Smooth muscle cell of bladder (primary cell): Measurements from ENCODE around the gene PCSK6. TPM values are rescaled to one million over a fixed set of nuclear protein-coding genes. Genes with fewer than 3 reads are reported as not detected.

Experiments used
- total RNA-seq: library from RNA; depleted of rRNA; stranded (reverse); fragments of >200 nt; gene quantifications from 2 replicates; pipeline ENCODE4 v1.2.3, GENCODE V29; 2014

Gene PCSK6
- total RNA-seq = 7.7 and 11.6 TPM in 2 replicates

GRCh38 chr15:101489599-101490407 is at the start of gene PCSK6:
Gene PCSK6, minus strand, starts transcription at chr15:101489707. Its CDS starts 37 bp downstream, at chr15:101489670.

GRCh38 chr15:101294731-101295606 is 194.5 kb downstream of the PCSK6 start, which contains the start of gene SNRPA1:
Gene SNRPA1, minus strand, starts transcription at chr15:101295248. Its CDS starts 70 bp downstream, at chr15:101295178.

GRCh38 chr15:101277038-101277822 is 212.3 kb downstream of the PCSK6 start, which contains the start of gene SELENOS:
Gene SELENOS, minus strand, starts transcription at chr15:101277485. Its CDS starts 68 bp downstream, at chr15:101277417.

Other genes with a start within 250 kb of the PCSK6 start
- gene CHSY1, start 237.7 kb downstream of the PCSK6 start, total RNA-seq = 43.1 and 59.3 TPM in 2 replicates
- gene SELENOS, start 212.2 kb downstream of the PCSK6 start, total RNA-seq = 72.7 and 85.5 TPM in 2 replicates
- gene SNRPA1, start 194.5 kb downstream of the PCSK6 start, total RNA-seq = 8.0 and 13.0 TPM in 2 replicates
- gene TM2D3, start 162.7 kb upstream of the PCSK6 start, total RNA-seq = 37.0 and 42.3 TPM in 2 replicates
- 14.1 and 15.2 TPM in 2 replicates for gene TARS3, start 234.8 kb upstream of the PCSK6 start, total RNA-seq